ENCODE data around the gene MRPS25. TPM values are rescaled to one million over a fixed set of nuclear protein-coding genes. Genes with fewer than 3 reads are reported as not detected.

Gene MRPS25
- total and polyA plus RNA-seq, 2 experiments from 2014 or later, result 47.9 to 75.0 TPM

DNA sequence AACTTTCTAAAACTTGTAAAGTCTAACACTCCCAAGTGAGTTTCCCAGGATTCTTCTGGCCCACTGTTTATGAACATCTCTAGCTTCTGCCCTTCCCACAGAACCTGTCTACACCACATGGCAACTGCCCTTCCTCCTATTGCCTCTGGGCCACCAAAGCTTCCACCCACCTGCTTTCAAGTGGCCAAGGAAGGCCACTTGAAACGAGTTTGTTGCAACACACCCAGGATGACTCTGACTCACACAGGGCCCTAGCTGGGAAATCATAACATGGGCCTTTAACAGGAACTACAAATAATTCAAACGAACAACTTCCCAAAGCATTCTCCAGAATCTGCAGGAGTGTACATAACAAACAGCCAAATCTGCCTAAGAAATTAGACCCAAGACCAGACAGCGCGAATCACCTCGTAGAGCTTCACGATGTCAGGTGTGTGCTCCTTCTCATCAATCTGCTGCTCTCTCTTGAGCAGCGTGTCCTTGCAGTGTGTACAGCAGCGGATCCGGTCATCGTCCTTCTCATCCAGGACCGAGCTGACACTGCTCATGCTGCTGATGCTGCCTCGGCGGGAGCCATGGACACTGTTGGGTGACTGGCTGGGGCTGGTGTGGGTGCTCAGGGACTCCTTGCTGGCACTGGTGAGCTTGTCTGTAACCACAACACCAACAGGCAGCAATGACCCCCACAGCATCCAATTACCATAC lies 17.0 kb upstream of the MRPS25 start:
- Mint-ChIP-seq H3K36me3 (ENCODE audit: low read depth) (peaks cover 49% of the 10 kb centered on the region), H3K4me3 (no peak overlapping the region), H3K27ac (peak overlapping the region; percentile 30; the same call in 1 of the 2 replicates), H3K27me3 (ENCODE audit: insufficient read depth, low read depth, poor library complexity) (no peaks in the 10 kb centered on the region), H3K9me3 (no peaks in the 10 kb centered on the region), H3K4me1 (no peaks in the 10 kb centered on the region)
- H3K4me2 ChIP-seq, result no peak overlapping the region
- H3K9me2 ChIP-seq (ENCODE audit: insufficient read depth), result no peaks in the 10 kb centered on the region
- H3K36me3 ChIP-seq (ENCODE audit: insufficient read depth), result peaks cover 19% of the 10 kb centered on the region; the same call in 1 of the 2 replicates
- no peaks in the 10 kb centered on the region for H3K27me3 ChIP-seq (ENCODE audit: insufficient read depth)
- H4K20me1 ChIP-seq (replicated peaks; ENCODE audit: insufficient read depth), result no peaks in the 10 kb centered on the region; the same call in 1 of the 2 replicates
- H2AFZ ChIP-seq, result no peak overlapping the region
- H3K79me2 ChIP-seq (replicated peaks; ENCODE audit: insufficient read depth), result no peaks in the 10 kb centered on the region
- no peak for TF ChIP-seq EZH2 (IDR thresholded peaks at IDR 0.05; ENCODE audit: low read depth, unreplicated experiment)
- TF ChIP-seq, protein P1, sequence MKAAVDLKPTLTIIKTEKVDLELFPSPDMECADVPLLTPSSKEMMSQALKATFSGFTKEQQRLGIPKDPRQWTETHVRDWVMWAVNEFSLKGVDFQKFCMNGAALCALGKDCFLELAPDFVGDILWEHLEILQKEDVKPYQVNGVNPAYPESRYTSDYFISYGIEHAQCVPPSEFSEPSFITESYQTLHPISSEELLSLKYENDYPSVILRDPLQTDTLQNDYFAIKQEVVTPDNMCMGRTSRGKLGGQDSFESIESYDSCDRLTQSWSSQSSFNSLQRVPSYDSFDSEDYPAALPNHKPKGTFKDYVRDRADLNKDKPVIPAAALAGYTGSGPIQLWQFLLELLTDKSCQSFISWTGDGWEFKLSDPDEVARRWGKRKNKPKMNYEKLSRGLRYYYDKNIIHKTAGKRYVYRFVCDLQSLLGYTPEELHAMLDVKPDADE (IDR thresholded peaks at IDR 0.05), result no peak
- TF ChIP-seq, protein P2, sequence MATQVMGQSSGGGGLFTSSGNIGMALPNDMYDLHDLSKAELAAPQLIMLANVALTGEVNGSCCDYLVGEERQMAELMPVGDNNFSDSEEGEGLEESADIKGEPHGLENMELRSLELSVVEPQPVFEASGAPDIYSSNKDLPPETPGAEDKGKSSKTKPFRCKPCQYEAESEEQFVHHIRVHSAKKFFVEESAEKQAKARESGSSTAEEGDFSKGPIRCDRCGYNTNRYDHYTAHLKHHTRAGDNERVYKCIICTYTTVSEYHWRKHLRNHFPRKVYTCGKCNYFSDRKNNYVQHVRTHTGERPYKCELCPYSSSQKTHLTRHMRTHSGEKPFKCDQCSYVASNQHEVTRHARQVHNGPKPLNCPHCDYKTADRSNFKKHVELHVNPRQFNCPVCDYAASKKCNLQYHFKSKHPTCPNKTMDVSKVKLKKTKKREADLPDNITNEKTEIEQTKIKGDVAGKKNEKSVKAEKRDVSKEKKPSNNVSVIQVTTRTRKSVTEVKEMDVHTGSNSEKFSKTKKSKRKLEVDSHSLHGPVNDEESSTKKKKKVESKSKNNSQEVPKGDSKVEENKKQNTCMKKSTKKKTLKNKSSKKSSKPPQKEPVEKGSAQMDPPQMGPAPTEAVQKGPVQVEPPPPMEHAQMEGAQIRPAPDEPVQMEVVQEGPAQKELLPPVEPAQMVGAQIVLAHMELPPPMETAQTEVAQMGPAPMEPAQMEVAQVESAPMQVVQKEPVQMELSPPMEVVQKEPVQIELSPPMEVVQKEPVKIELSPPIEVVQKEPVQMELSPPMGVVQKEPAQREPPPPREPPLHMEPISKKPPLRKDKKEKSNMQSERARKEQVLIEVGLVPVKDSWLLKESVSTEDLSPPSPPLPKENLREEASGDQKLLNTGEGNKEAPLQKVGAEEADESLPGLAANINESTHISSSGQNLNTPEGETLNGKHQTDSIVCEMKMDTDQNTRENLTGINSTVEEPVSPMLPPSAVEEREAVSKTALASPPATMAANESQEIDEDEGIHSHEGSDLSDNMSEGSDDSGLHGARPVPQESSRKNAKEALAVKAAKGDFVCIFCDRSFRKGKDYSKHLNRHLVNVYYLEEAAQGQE (IDR thresholded peaks at IDR 0.05; ENCODE audit: unreplicated experiment), result no peak
- TF ChIP-seq POLR2AphosphoS5 (IDR thresholded peaks at IDR 0.05; ENCODE audit: low read depth), result no peak
- TF ChIP-seq ZNF114 (CRISPR knock-in tag; IDR thresholded peaks at IDR 0.05), result no peak
- DNase-seq (ENCODE audit: low spot score), result no peak
- no peak overlapping the region for H3K4me3 ChIP-seq
- H3F3A ChIP-seq (replicated peaks; ENCODE audit: low read depth), result no peaks in the 10 kb centered on the region
- H3K4me1 ChIP-seq (ENCODE audit: insufficient read depth), result no peaks in the 10 kb centered on the region
- no peak overlapping the region for H3K27ac ChIP-seq (ENCODE audit: low read depth)
- no peak for ATAC-seq

DNA sequence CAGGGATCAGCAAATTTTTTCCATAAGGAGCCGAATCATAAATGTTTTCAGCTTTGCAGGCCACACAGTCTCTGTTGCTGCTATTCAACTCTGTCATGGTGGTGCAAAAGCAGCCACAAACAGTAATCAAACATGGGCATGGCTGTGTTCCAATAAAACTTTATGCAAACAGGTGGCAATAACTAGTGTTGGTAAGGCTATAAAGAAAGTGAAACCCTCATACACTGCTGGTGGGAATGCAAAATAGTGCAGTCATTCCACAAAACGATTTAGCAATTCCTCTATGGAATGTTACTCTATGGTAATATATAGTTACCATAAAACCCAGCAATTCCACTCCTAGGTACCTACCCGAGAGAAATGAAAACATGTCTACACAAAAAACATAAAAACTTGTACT lies 14.0 kb upstream of the MRPS25 start:
- no peaks in the 10 kb centered on the region for H3K9me3 Mint-ChIP-seq
- H3K27ac ChIP-seq (ENCODE audit: low read depth), result no peak overlapping the region
- H3K27ac Mint-ChIP-seq, result no peak overlapping the region
- peaks cover 56% of the 10 kb centered on the region for H3K36me3 Mint-ChIP-seq (ENCODE audit: low read depth)
- no peaks in the 10 kb centered on the region for H3F3A ChIP-seq (replicated peaks; ENCODE audit: low read depth)
- no peaks in the 10 kb centered on the region for H3K27me3 ChIP-seq (ENCODE audit: insufficient read depth)
- no peak overlapping the region for H3K4me3 Mint-ChIP-seq
- peaks cover 26% of the 10 kb centered on the region for H3K36me3 ChIP-seq (ENCODE audit: insufficient read depth)
- no peak overlapping the region for H2AFZ ChIP-seq
- no peaks in the 10 kb centered on the region; the same call in 1 of the 2 replicates for H4K20me1 ChIP-seq (replicated peaks; ENCODE audit: insufficient read depth)
- ATAC-seq (no peak), DNase-seq (ENCODE audit: low spot score) (no peak)
- H3K4me1 Mint-ChIP-seq, result no peaks in the 10 kb centered on the region
- no peaks in the 10 kb centered on the region for H3K9me2 ChIP-seq (ENCODE audit: insufficient read depth)
- H3K4me3 ChIP-seq, result no peak overlapping the region
- no peak overlapping the region for H3K4me2 ChIP-seq
- no peaks in the 10 kb centered on the region for H3K79me2 ChIP-seq (replicated peaks; ENCODE audit: insufficient read depth)
- no peaks in the 10 kb centered on the region for H3K27me3 Mint-ChIP-seq (ENCODE audit: insufficient read depth, low read depth, poor library complexity)
- no peaks in the 10 kb centered on the region for H3K4me1 ChIP-seq (ENCODE audit: insufficient read depth)
- TF ChIP-seq EZH2 (IDR thresholded peaks at IDR 0.05; ENCODE audit: low read depth, unreplicated experiment) (no peak), POLR2AphosphoS5 (IDR thresholded peaks at IDR 0.05; ENCODE audit: low read depth) (no peak), ZNF114 (CRISPR knock-in tag; IDR thresholded peaks at IDR 0.05) (no peak), STAT1 (IDR thresholded peaks at IDR 0.05; ENCODE audit: unreplicated experiment) (no peak)
- TF ChIP-seq, protein P3, sequence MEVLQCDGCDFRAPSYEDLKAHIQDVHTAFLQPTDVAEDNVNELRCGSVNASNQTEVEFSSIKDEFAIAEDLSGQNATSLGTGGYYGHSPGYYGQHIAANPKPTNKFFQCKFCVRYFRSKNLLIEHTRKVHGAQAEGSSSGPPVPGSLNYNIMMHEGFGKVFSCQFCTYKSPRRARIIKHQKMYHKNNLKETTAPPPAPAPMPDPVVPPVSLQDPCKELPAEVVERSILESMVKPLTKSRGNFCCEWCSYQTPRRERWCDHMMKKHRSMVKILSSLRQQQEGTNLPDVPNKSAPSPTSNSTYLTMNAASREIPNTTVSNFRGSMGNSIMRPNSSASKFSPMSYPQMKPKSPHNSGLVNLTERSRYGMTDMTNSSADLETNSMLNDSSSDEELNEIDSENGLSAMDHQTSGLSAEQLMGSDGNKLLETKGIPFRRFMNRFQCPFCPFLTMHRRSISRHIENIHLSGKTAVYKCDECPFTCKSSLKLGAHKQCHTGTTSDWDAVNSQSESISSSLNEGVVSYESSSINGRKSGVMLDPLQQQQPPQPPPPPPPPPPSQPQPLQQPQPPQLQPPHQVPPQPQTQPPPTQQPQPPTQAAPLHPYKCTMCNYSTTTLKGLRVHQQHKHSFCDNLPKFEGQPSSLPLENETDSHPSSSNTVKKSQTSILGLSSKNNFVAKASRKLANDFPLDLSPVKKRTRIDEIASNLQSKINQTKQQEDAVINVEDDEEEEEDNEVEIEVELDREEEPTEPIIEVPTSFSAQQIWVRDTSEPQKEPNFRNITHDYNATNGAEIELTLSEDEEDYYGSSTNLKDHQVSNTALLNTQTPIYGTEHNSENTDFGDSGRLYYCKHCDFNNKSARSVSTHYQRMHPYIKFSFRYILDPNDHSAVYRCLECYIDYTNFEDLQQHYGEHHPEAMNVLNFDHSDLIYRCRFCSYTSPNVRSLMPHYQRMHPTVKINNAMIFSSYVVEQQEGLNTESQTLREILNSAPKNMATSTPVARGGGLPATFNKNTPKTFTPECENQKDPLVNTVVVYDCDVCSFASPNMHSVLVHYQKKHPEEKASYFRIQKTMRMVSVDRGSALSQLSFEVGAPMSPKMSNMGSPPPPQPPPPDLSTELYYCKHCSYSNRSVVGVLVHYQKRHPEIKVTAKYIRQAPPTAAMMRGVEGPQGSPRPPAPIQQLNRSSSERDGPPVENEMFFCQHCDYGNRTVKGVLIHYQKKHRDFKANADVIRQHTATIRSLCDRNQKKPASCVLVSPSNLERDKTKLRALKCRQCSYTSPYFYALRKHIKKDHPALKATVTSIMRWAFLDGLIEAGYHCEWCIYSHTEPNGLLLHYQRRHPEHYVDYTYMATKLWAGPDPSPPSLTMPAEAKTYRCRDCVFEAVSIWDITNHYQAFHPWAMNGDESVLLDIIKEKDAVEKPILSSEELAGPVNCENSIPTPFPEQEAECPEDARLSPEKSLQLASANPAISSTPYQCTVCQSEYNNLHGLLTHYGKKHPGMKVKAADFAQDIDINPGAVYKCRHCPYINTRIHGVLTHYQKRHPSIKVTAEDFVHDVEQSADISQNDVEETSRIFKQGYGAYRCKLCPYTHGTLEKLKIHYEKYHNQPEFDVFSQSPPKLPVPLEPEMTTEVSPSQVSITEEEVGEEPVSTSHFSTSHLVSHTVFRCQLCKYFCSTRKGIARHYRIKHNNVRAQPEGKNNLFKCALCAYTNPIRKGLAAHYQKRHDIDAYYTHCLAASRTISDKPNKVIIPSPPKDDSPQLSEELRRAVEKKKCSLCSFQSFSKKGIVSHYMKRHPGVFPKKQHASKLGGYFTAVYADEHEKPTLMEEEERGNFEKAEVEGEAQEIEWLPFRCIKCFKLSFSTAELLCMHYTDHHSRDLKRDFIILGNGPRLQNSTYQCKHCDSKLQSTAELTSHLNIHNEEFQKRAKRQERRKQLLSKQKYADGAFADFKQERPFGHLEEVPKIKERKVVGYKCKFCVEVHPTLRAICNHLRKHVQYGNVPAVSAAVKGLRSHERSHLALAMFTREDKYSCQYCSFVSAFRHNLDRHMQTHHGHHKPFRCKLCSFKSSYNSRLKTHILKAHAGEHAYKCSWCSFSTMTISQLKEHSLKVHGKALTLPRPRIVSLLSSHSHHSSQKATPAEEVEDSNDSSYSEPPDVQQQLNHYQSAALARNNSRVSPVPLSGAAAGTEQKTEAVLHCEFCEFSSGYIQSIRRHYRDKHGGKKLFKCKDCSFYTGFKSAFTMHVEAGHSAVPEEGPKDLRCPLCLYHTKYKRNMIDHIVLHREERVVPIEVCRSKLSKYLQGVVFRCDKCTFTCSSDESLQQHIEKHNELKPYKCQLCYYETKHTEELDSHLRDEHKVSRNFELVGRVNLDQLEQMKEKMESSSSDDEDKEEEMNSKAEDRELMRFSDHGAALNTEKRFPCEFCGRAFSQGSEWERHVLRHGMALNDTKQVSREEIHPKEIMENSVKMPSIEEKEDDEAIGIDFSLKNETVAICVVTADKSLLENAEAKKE (CRISPR knock-in tag; IDR thresholded peaks at IDR 0.05), result no peak

Measured in GM23338 (cell line).